Lower leg skin (tissue), 3 donors: ENCODE results near the gene NR3C2.

Source experiments
- CTCF ChIP-seq, 3 donors: fragments of 450-650 bp; IDR thresholded peaks; one replicate each; pipeline ENCODE4 v1.5.1; 2016; ENCODE audit warnings: antibody characterized with exemption in 3 of 3, mild to moderate bottlenecking in 3 of 3, moderate library complexity in 2 of 3
- POLR2A ChIP-seq, 2 donors: fragments of 450-650 bp; IDR thresholded peaks; one replicate each; pipeline ENCODE4 v1.6.1; 2016 to 2017; ENCODE audit warnings: antibody characterized with exemption in 2 of 2, mild to moderate bottlenecking in 1 of 2, moderate library complexity in 1 of 2

GRCh38 chr4:148310756-148311155 lies 131.5 kb downstream of the NR3C2 start:
- TF ChIP-seq CTCF (IDR thresholded peaks at IDR 0.05) (no peak), POLR2A (IDR thresholded peaks at IDR 0.05) (no peak)
